Measurements from ENCODE around the gene MXRA8.

GRCh38 chr1:1318131-1318652, 40.2 kb downstream of the MXRA8 start:
- TF ChIP-seq CTCF (IDR thresholded peaks at IDR 0.05; ENCODE audit: poor library complexity) (no peak), EZH2 (IDR thresholded peaks at IDR 0.05; ENCODE audit: borderline replicate concordance) (no peak)
